HepG2 (cell line): Measurements from ENCODE around the gene GBX1. TPM values are rescaled to one million over a fixed set of nuclear protein-coding genes. Genes with fewer than 3 reads are reported as not detected.
A peak's percentile ranks its signal among the peaks of the same experiment; 100 is the strongest.

Source experiments
- ATAC-seq: fragments of 200-7000 bp; cut with Tn5 transposase; 3 replicates; pipeline ENCODE4 v1.9.1; 2020; ENCODE audit warnings: mild to moderate bottlenecking, moderate library complexity
- BruUV-seq: library from RNA; stranded (reverse); fragments of 400-500 nt; replicated peaks from 2 replicates; lab custom pipeline; 2021; lab: Mats Ljungman, UMichigan
- CTCF ChIA-PET: fragments of 300-600 bp; formaldehyde crosslinking; extraction: SDS; loops from one replicate; lab custom pipeline; 2021; ENCODE audit warnings: low total read pairs, inconsistent platforms, low intra/inter-chr PET ratio; lab: Yijun Ruan, JAX
- POLR2A ChIA-PET: fragments of 350-600 bp; sonication (Branson Sonifier 250); formaldehyde crosslinking; loops from one replicate; lab custom pipeline; 2020; ENCODE audit warnings: antibody characterized with exemption, inconsistent platforms; lab: Yijun Ruan, JAX
- DNase-seq: peaks from one replicate; pipeline ENCODE4 v3.0.0-alpha.2; 2015; ENCODE audit warnings: low spot score
- FAIRE-seq: peaks from 3 replicates; lab custom pipeline; 2011; peaks lifted over from hg19 to GRCh38; lab: Jason Lieb, UNC
- H2AFZ ChIP-seq: one replicate; pipeline ENCODE4 v1.6.1; 2011; ENCODE audit warnings: low read length, inconsistent platforms
- H3K27ac ChIP-seq: fragments of 300-600 bp; 3 replicates; pipeline ENCODE4 v1.8.0; 2011; ENCODE audit warnings: mixed run types, mild to moderate bottlenecking, mixed read lengths, low read length, inconsistent platforms; ENCODE audit not compliant: insufficient read depth; ENCODE audit errors: extremely low read length
- H3K27me3 ChIP-seq, 2 experiments: fragments of 200-600 bp in 1 of 2; 2 replicates in 1 of 2; 3 replicates in 1 of 2; pipeline versions ENCODE4 v1.6.0 to v1.8.0; 2011; ENCODE audit warnings: low read length in 2 of 2, mild to moderate bottlenecking in 2 of 2, moderate library complexity in 2 of 2, inconsistent platforms in 1 of 2; ENCODE audit not compliant: insufficient read depth in 2 of 2, control insufficient read depth in 1 of 2
- H3K36me3 ChIP-seq, 2 experiments: fragments of 200-600 bp in 1 of 2; replicated peaks in 1 of 2; 2 replicates in 1 of 2; 3 replicates in 1 of 2; pipeline versions ENCODE4 v1.5.1 to v1.8.0; 2011; ENCODE audit warnings: low read length in 2 of 2, inconsistent platforms in 1 of 2; ENCODE audit not compliant: insufficient read depth in 2 of 2, control insufficient read depth in 1 of 2
- H3K4me1 ChIP-seq: 2 replicates; pipeline ENCODE4 v1.5.1; 2012; ENCODE audit warnings: low read length, inconsistent platforms; ENCODE audit not compliant: insufficient read depth
- H3K4me2 ChIP-seq: 2 replicates; pipeline ENCODE4 v1.6.0; 2011; ENCODE audit warnings: low read depth, low read length, inconsistent platforms
- H3K4me3 ChIP-seq, 3 experiments: fragments of 200-600 bp in 1 of 3; sonication (generic), shearing (Covaris generic) in 1 of 3; replicated peaks in 1 of 3; 2 replicates each; pipeline ENCODE4 v1.5.1; 2011 to 2016; ENCODE audit warnings: low read length in 3 of 3, inconsistent platforms in 2 of 3, low read depth in 2 of 3, mild to moderate bottlenecking in 2 of 3, control low read depth in 1 of 3, mixed read lengths in 1 of 3; ENCODE audit not compliant: insufficient read depth in 1 of 3
- H3K79me2 ChIP-seq: one replicate; pipeline ENCODE4 v1.6.1; 2011; ENCODE audit warnings: low read length, inconsistent platforms; ENCODE audit not compliant: insufficient read depth
- H3K9ac ChIP-seq: 2 replicates; pipeline ENCODE4 v1.6.0; 2011; ENCODE audit warnings: mild to moderate bottlenecking, low read depth, low read length, inconsistent platforms; ENCODE audit not compliant: insufficient read depth
- H3K9me3 ChIP-seq: 2 replicates; pipeline ENCODE4 v1.5.1; 2012; ENCODE audit warnings: mild to moderate bottlenecking, low read length
- H4K20me1 ChIP-seq: 2 replicates; pipeline ENCODE4 v1.6.0; 2011; ENCODE audit warnings: inconsistent platforms, mild to moderate bottlenecking, low read length, moderate library complexity; ENCODE audit not compliant: insufficient read depth
- ARID3A ChIP-seq: IDR thresholded peaks from 2 replicates; pipeline ENCODE4 v1.6.1; 2012; ENCODE audit warnings: low read depth, low read length, improper control_type of control experiment
- ATF4 ChIP-seq, 2 experiments: fragments of 450-650 bp in 1 of 2; sonication (generic) in 1 of 2; formaldehyde crosslinking; IDR thresholded peaks; 2 replicates each; pipeline versions ENCODE4 v1.5.0 to v1.8.0; 2020 to 2022; ENCODE audit warnings: mild to moderate bottlenecking in 1 of 2, missing genetic modification reagents in 1 of 2
- ATM ChIP-seq: fragments of 450-650 bp; IDR thresholded peaks from 2 replicates; pipeline ENCODE4 v1.7.1; 2017; ENCODE audit warnings: mild to moderate bottlenecking, borderline replicate concordance
- HNRNPLL ChIP-seq: fragments of 200-400 bp; formaldehyde crosslinking; IDR thresholded peaks from 2 replicates; pipeline ENCODE4 v1.6.1; 2017; ENCODE audit warnings: mild to moderate bottlenecking, low read depth, low read length; ENCODE audit not compliant: poor library complexity, severe bottlenecking
- HOXD1 ChIP-seq: sonication (generic); formaldehyde crosslinking; IDR thresholded peaks from 2 replicates; pipeline ENCODE4 v1.5.0; 2020; ENCODE audit warnings: missing genetic modification reagents
- JUND ChIP-seq: sonication (generic); formaldehyde crosslinking; IDR thresholded peaks from 2 replicates; pipeline ENCODE4 v1.8.0; 2022; ENCODE audit warnings: mild to moderate bottlenecking, missing genetic modification reagents
- KLF15 ChIP-seq: sonication (generic); formaldehyde crosslinking; IDR thresholded peaks from 2 replicates; pipeline ENCODE4 v1.8.1; 2023; ENCODE audit warnings: borderline replicate concordance, mild to moderate bottlenecking, inconsistent platforms, missing genetic modification reagents, mixed read lengths
- MEIS2 ChIP-seq: sonication (generic); formaldehyde crosslinking; IDR thresholded peaks from 2 replicates; pipeline ENCODE4 v1.9.0; 2021; ENCODE audit warnings: mild to moderate bottlenecking, missing genetic modification reagents
- PBX3 ChIP-seq: sonication (generic); formaldehyde crosslinking; IDR thresholded peaks from 2 replicates; pipeline ENCODE4 v1.8.1; 2023; ENCODE audit warnings: missing genetic modification reagents, inconsistent platforms, borderline replicate concordance
- TOPORS ChIP-seq: sonication (generic); formaldehyde crosslinking; IDR thresholded peaks from 2 replicates; pipeline ENCODE4 v1.8.0; 2023; ENCODE audit warnings: mild to moderate bottlenecking, missing genetic modification reagents
- ZFP90 ChIP-seq: sonication (generic); formaldehyde crosslinking; IDR thresholded peaks from 2 replicates; pipeline ENCODE4 v1.8.0; 2022; ENCODE audit warnings: missing genetic modification reagents, mild to moderate bottlenecking, inconsistent platforms, borderline replicate concordance
- WGBS: methylation state at CpG from one replicate; pipeline ENCODE4 v1.1.6; 2017; ENCODE audit warnings: low lambda C conversion rate; 5-methylcytosine and 5-hydroxymethylcytosine counted together
- in situ Hi-C: cut with HindIII; loops from 2 replicates; pipeline ENCODE4 v1.10.0; 2017; ENCODE audit warnings: low pct_unique_long_range_greater_than_20kb; ENCODE audit not compliant: extremely low pct_ligation_motif_present
- intact Hi-C: fragments of 100-400 bp; cut with micrococcal nuclease; formaldehyde crosslinking; loops from one replicate; pipeline ENCODE4 v1.10.0; 2022; ENCODE audit not compliant: unreplicated experiment
- polyA plus RNA-seq, 8 experiments: library from polyadenylated mRNA; depleted of rRNA in 3 of 8; stranded (reverse) in 7 of 8; unstranded in 1 of 8; fragments of >200 nt; fragmentation: Illumina TruSeq in 4 of 8; extraction: Trizol in 4 of 8; gene quantifications; 2 replicates each; pipeline versions ENCODE4 v1.2.1 to v1.2.3, GENCODE V29; 2011 to 2016; ENCODE audit warnings: low read depth in 4 of 8, missing spikeins in 1 of 8, mixed read lengths in 1 of 8; ENCODE audit not compliant: insufficient read depth in 1 of 8
- total RNA-seq, 5 experiments: library from RNA; depleted of rRNA; stranded (reverse); fragments of >200 nt; fragmentation: Illumina TruSeq; extraction: Trizol; gene quantifications; 2 replicates each; pipeline ENCODE4 v1.2.3, GENCODE V29; 2016; ENCODE audit warnings: low read depth in 1 of 5
- TF ChIP-seq, protein P1 (sequence below), 2 experiments: sonication (generic) in 1 of 2; formaldehyde crosslinking in 1 of 2; IDR thresholded peaks; 2 replicates each; pipeline versions ENCODE4 v1.4.0 to v1.6.1; 2016 to 2020; ENCODE audit warnings: borderline replicate concordance in 1 of 2, low read depth in 1 of 2, mild to moderate bottlenecking in 1 of 2, missing genetic modification reagents in 1 of 2
- TF ChIP-seq, protein P2 (sequence below): sonication (generic); formaldehyde crosslinking; IDR thresholded peaks from 2 replicates; pipeline ENCODE4 v1.8.0; 2023; ENCODE audit warnings: mild to moderate bottlenecking, missing genetic modification reagents

The GBX1 gene
- total and polyA plus RNA-seq, 2 of the 13 experiments (the other 11 are each of a cell fraction or from before 2014, with no cell fraction given) = not detected

GRCh38 chr7:151168003-151168786, 701 bp upstream of the GBX1 start:
- peaks cover 9 to 63% of the 10 kb centered on the region in 2 experiments for H3K27me3 ChIP-seq
- intact Hi-C loops (no loop called here), in situ Hi-C loops (no loop called here)
- H3K27ac ChIP-seq = no peak overlapping the region
- POLR2A ChIA-PET = no interaction called here
- DNase-seq (no peak), FAIRE-seq (no peak), ATAC-seq (peak; percentile 89)
- H3K4me2 ChIP-seq = peak overlapping the region; percentile 66
- no peaks in the 10 kb centered on the region for H3K4me1 ChIP-seq
- H3K4me3 ChIP-seq = peak overlapping the region; percentile 47 to 71 (median 55); a peak in 5 of 6 replicates
- H3K9me3 ChIP-seq = no peaks in the 10 kb centered on the region
- no peaks in the 10 kb centered on the region for H4K20me1 ChIP-seq
- no peaks in the 10 kb centered on the region for H3K79me2 ChIP-seq
- no TSS peak for BruUV-seq
- no peak overlapping the region for H2AFZ ChIP-seq
- no peak overlapping the region for H3K9ac ChIP-seq
- no peaks in the 10 kb centered on the region for H3K36me3 ChIP-seq
- CTCF ChIA-PET = interaction anchor here (1.2 kb wide), 1 partner anchor 135 kb away, joined by 3 read pairs; no protein-coding TSS in a partner anchor
- WGBS = 2% methylated on average over 16 of the region's 52 CpGs
- no peak for TF ChIP-seq TOPORS (CRISPR knock-in tag)
- no peak for TF ChIP-seq PBX3 (CRISPR knock-in tag)
- TF ChIP-seq ZFP90 = no peak
- no peak for TF ChIP-seq JUND (CRISPR knock-in tag)
- no peak for TF ChIP-seq MEIS2
- TF ChIP-seq ATF4 (CRISPR knock-in tag; IDR thresholded peaks at IDR 0.05) = no peak
- TF ChIP-seq, protein P1, sequence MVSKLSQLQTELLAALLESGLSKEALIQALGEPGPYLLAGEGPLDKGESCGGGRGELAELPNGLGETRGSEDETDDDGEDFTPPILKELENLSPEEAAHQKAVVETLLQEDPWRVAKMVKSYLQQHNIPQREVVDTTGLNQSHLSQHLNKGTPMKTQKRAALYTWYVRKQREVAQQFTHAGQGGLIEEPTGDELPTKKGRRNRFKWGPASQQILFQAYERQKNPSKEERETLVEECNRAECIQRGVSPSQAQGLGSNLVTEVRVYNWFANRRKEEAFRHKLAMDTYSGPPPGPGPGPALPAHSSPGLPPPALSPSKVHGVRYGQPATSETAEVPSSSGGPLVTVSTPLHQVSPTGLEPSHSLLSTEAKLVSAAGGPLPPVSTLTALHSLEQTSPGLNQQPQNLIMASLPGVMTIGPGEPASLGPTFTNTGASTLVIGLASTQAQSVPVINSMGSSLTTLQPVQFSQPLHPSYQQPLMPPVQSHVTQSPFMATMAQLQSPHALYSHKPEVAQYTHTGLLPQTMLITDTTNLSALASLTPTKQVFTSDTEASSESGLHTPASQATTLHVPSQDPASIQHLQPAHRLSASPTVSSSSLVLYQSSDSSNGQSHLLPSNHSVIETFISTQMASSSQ (IDR thresholded peaks at IDR 0.05; ENCODE audit: low read depth) = no peak
- TF ChIP-seq, protein P1 (CRISPR knock-in tag; IDR thresholded peaks at IDR 0.05; ENCODE audit: borderline replicate concordance) = no peak
- TF ChIP-seq, protein P2, sequence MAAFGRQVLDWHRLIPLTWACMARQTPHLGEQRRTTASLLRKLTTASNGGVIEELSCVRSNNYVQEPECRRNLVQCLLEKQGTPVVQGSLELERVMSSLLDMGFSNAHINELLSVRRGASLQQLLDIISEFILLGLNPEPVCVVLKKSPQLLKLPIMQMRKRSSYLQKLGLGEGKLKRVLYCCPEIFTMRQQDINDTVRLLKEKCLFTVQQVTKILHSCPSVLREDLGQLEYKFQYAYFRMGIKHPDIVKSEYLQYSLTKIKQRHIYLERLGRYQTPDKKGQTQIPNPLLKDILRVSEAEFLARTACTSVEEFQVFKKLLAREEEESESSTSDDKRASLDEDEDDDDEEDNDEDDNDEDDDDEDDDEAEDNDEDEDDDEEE (CRISPR knock-in tag) = no peak
- no peak for TF ChIP-seq KLF15 (CRISPR knock-in tag)
- TF ChIP-seq HNRNPLL = peak; percentile 27
- no peak for TF ChIP-seq ARID3A
- TF ChIP-seq HOXD1 (CRISPR knock-in tag) = no peak
- TF ChIP-seq ATM = 0 out of 2 replicates have a peak, but pooled peaks have one; percentile 16
